ENCODE data around the gene PRR19.

Gene PRR19

DNA sequence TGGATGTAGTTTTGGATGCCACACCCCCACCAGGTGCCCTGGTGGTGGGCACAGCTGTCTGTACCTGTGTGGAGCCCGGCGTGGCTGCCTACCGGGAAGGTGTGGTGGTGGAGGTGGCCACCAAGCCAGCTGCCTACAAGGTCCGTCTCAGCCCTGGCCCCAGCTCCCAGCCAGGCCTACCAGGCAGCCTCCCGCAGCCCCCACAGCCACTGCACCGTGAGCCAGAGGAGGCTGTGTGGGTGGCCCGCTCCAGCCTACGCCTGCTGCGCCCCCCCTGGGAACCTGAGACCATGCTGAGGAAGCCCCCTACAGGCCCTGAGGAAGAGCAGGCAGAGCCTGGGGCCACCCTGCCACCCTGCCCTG is 29.4 kb upstream of the PRR19 start:
- H3K4me2 ChIP-seq (ENCODE audit: low read length), result no peak overlapping the region
- H3K36me3 ChIP-seq (ENCODE audit: control insufficient read depth, low read length), result peaks cover 6% of the 10 kb centered on the region; the same call in 1 of the 2 replicates
- no peak overlapping the region for H3K4me3 ChIP-seq (ENCODE audit: low read length)
- H3K9me3 ChIP-seq (ENCODE audit: control insufficient read depth, insufficient read depth, low read length), result no peaks in the 10 kb centered on the region
- H3K79me2 ChIP-seq (ENCODE audit: control insufficient read depth, low read length), result peaks cover 19% of the 10 kb centered on the region
- H3K27ac ChIP-seq (ENCODE audit: low read depth, low read length), result no peak overlapping the region
- peaks cover 26% of the 10 kb centered on the region for H3K4me1 ChIP-seq (ENCODE audit: control insufficient read depth, low read length)
- no peaks in the 10 kb centered on the region for H3K27me3 ChIP-seq (ENCODE audit: control insufficient read depth, low read length)
- TF ChIP-seq, protein P1, sequence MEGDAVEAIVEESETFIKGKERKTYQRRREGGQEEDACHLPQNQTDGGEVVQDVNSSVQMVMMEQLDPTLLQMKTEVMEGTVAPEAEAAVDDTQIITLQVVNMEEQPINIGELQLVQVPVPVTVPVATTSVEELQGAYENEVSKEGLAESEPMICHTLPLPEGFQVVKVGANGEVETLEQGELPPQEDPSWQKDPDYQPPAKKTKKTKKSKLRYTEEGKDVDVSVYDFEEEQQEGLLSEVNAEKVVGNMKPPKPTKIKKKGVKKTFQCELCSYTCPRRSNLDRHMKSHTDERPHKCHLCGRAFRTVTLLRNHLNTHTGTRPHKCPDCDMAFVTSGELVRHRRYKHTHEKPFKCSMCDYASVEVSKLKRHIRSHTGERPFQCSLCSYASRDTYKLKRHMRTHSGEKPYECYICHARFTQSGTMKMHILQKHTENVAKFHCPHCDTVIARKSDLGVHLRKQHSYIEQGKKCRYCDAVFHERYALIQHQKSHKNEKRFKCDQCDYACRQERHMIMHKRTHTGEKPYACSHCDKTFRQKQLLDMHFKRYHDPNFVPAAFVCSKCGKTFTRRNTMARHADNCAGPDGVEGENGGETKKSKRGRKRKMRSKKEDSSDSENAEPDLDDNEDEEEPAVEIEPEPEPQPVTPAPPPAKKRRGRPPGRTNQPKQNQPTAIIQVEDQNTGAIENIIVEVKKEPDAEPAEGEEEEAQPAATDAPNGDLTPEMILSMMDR (IDR thresholded peaks at IDR 0.05; ENCODE audit: low read depth, low read length, poor library complexity, severe bottlenecking), result no peak
- no peak for TF ChIP-seq EZH2phosphoT487 (IDR thresholded peaks at IDR 0.05; ENCODE audit: borderline replicate concordance, low read length)
- no peaks in the 10 kb centered on the region for H3K9me2 ChIP-seq (replicated peaks; ENCODE audit: control insufficient read depth, low read length)
- H4K20me1 ChIP-seq (ENCODE audit: control insufficient read depth, insufficient read depth, low read depth, low read length), result no peaks in the 10 kb centered on the region
- H3F3A ChIP-seq (ENCODE audit: control insufficient read depth, insufficient read depth), result peaks cover 3% of the 10 kb centered on the region; the same call in 1 of the 2 replicates

DNA sequence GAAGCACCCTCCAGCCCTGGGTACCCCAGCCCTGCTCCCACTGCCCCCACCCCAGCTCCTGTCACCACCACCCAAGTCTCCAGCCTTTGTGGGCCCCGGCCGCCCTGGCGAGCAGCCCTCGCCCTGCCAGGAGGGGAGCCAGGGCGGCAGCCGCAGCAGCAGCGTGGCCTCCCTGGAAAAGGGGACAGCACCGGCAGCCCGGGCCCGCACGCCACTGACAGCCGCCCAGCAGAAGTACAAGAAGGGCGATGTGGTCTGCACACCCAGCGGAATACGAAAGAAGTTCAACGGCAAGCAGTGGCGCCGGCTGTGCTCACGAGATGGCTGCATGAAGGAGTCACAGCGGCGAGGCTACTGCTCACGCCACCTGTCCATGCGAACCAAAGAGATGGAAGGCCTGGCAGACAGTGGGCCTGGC is 28.9 kb upstream of the PRR19 start:
- H3K9me2 ChIP-seq (replicated peaks; ENCODE audit: control insufficient read depth, low read length), result no peaks in the 10 kb centered on the region
- no peak overlapping the region for H3K27ac ChIP-seq (ENCODE audit: low read depth, low read length)
- no peaks in the 10 kb centered on the region for H3K9me3 ChIP-seq (ENCODE audit: control insufficient read depth, insufficient read depth, low read length)
- H3K4me2 ChIP-seq (ENCODE audit: low read length), result no peak overlapping the region
- TF ChIP-seq EZH2phosphoT487 (IDR thresholded peaks at IDR 0.05; ENCODE audit: borderline replicate concordance, low read length), result no peak
- TF ChIP-seq, protein P1 (IDR thresholded peaks at IDR 0.05; ENCODE audit: low read depth, low read length, poor library complexity, severe bottlenecking), result no peak
- peaks cover 6% of the 10 kb centered on the region; the same call in 1 of the 2 replicates for H3K36me3 ChIP-seq (ENCODE audit: control insufficient read depth, low read length)
- H3K4me3 ChIP-seq (ENCODE audit: low read length), result no peak overlapping the region
- peaks cover 19% of the 10 kb centered on the region for H3K79me2 ChIP-seq (ENCODE audit: control insufficient read depth, low read length)
- no peaks in the 10 kb centered on the region for H4K20me1 ChIP-seq (ENCODE audit: control insufficient read depth, insufficient read depth, low read depth, low read length)
- H3K4me1 ChIP-seq (ENCODE audit: control insufficient read depth, low read length), result peaks cover 21% of the 10 kb centered on the region
- no peaks in the 10 kb centered on the region for H3K27me3 ChIP-seq (ENCODE audit: control insufficient read depth, low read length)
- H3F3A ChIP-seq (ENCODE audit: control insufficient read depth, insufficient read depth), result peaks cover 3% of the 10 kb centered on the region; the same call in 1 of the 2 replicates

DNA sequence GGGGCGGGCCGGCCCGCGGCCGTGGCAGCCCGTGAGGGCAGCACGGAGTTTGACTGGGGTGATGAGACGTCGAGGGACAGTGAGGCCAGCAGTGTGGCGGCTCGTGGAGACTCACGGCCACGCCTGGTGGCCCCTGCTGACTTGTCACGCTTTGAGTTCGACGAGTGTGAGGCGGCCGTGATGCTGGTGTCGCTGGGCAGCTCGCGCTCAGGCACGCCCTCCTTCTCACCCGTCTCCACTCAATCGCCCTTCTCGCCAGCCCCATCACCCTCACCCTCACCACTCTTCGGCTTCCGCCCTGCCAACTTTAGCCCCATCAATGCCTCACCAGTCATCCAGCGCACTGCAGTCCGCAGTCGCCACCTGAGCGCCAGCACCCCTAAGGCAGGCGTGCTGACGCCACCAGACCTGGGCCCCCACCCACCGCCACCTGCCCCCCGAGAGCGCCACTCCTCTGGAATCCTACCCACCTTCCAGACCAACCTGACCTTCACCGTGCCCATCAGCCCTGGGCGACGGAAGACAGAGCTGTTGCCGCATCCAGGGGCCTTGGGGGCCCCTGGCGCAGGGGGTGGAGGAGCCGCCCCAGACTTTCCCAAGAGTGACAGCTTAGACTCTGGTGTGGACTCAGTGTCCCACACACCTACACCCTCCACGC is 28.4 kb upstream of the PRR19 start:
- no peaks in the 10 kb centered on the region for H3K9me3 ChIP-seq (ENCODE audit: control insufficient read depth, insufficient read depth, low read length)
- H3K4me2 ChIP-seq (ENCODE audit: low read length), result no peak overlapping the region
- no peak for TF ChIP-seq EZH2phosphoT487 (IDR thresholded peaks at IDR 0.05; ENCODE audit: borderline replicate concordance, low read length)
- TF ChIP-seq, protein P1 (IDR thresholded peaks at IDR 0.05; ENCODE audit: low read depth, low read length, poor library complexity, severe bottlenecking), result no peak
- H3K36me3 ChIP-seq (ENCODE audit: control insufficient read depth, low read length), result peaks cover 6% of the 10 kb centered on the region; the same call in 1 of the 2 replicates
- H3K4me1 ChIP-seq (ENCODE audit: control insufficient read depth, low read length), result peaks cover 25% of the 10 kb centered on the region
- H3K79me2 ChIP-seq (ENCODE audit: control insufficient read depth, low read length), result peaks cover 19% of the 10 kb centered on the region
- H4K20me1 ChIP-seq (ENCODE audit: control insufficient read depth, insufficient read depth, low read depth, low read length), result no peaks in the 10 kb centered on the region
- H3K4me3 ChIP-seq (ENCODE audit: low read length), result no peak overlapping the region
- no peaks in the 10 kb centered on the region for H3K9me2 ChIP-seq (replicated peaks; ENCODE audit: control insufficient read depth, low read length)
- H3K27ac ChIP-seq (ENCODE audit: low read depth, low read length), result no peak overlapping the region
- H3K27me3 ChIP-seq (ENCODE audit: control insufficient read depth, low read length), result no peaks in the 10 kb centered on the region
- H3F3A ChIP-seq (ENCODE audit: control insufficient read depth, insufficient read depth), result peaks cover 3% of the 10 kb centered on the region; the same call in 1 of the 2 replicates

All from DOHH2 (cell line).